ENCODE data around the gene DNAH6. TPM values are rescaled to one million over a fixed set of nuclear protein-coding genes. Genes with fewer than 3 reads are reported as not detected.
"Not testable (repeated sequence)": the region's sequence is repeated elsewhere in the genome, so short reads cannot be mapped to it uniquely, and the experiment has no call there.

The DNAH6 gene
- polyA plus RNA-seq, 1 donor from 2014 or later: 0.06 TPM

DNA sequence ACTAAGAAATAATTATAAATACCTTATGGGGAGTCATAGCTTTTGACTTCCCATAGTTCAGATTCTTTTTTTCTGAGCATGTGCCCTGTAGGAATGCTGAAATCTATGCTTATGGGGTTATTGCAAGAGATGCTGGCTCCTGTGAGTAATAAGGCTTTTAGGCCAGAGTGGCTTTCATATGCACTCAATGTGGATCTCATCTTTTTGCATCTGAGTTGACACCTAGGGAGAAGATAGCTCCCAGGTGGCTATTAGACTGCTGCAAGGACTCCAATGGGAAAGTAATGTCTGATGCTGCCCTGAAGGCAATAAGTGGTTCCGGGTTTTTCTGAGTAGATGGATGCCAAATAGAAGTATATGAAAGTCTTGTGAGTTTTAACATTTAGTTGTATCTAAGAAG, 21.0 kb downstream of the DNAH6 start:
- no peaks in the 10 kb centered on the region for H3K36me3 Mint-ChIP-seq
- no peak overlapping the region for H3K27ac Mint-ChIP-seq
- no peak overlapping the region for H3K4me3 Mint-ChIP-seq
- H3K9me3 Mint-ChIP-seq: no peaks in the 10 kb centered on the region
- H3K27me3 Mint-ChIP-seq: no peaks in the 10 kb centered on the region
- H3K4me1 Mint-ChIP-seq: no peaks in the 10 kb centered on the region

DNA sequence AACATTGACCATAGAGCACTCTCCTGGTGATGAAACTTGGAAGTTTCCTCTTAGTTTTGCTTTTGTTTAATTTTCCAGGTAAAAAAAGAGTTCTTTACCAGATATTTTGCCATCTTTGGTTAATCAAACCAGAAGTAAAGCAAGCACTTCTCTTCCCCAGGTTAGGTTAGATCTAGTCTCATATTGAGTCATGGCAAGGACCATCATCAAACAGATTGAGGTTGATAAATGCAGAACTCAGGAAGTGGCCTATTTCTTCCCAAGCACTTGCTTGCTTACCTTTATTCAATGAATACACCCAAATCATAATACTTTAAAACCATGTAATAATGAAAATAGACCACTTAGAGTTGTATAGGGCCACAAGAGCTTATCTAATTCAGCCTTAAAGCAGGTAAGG, 23.4 kb downstream of the DNAH6 start:
- Mint-ChIP-seq H3K27ac (no peak overlapping the region), H3K4me3 (no peak overlapping the region), H3K4me1 (no peaks in the 10 kb centered on the region)

GRCh38 chr2:84545005-84545404, 28.7 kb downstream of the DNAH6 start:
- H3K9me3 Mint-ChIP-seq: no peaks in the 10 kb centered on the region
- H3K4me3 Mint-ChIP-seq: no peak overlapping the region
- H3K4me1 Mint-ChIP-seq: peaks cover 0 to 2% (median 0%) of the 10 kb centered on the region in 3 donors
- H3K27ac Mint-ChIP-seq: no peak overlapping the region
- peaks cover 6% of the 10 kb centered on the region for H3K27me3 Mint-ChIP-seq
- H3K36me3 Mint-ChIP-seq: no peaks in the 10 kb centered on the region

More for the DNA sequence above, 23.4 kb downstream of the DNAH6 start:
- Mint-ChIP-seq H3K36me3 (no peaks in the 10 kb centered on the region), H3K27me3 (no peaks in the 10 kb centered on the region), H3K9me3 (no peaks in the 10 kb centered on the region)

DNA sequence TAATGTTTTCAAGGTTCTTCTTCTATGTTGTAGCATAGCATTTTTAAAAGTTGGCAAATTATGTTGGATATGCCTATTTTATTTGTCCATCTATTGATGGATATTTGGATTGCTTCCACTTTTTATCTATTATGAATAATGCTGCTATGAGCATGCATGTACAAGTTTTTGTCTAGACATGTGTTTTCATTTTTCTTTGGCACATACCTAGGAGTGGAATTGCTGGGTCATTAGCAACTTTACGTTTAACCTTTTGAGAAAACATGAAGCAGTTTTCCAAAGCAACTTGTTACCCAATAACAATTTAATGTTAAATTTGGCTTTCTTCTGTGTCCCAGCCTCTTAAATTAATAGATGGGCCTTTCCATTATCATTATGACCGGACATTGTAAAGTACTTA, 30.3 kb downstream of the DNAH6 start:
- peaks cover 0 to 2% (median 0%) of the 10 kb centered on the region in 3 donors for H3K4me1 Mint-ChIP-seq
- no peaks in the 10 kb centered on the region for H3K9me3 Mint-ChIP-seq
- peaks cover 6% of the 10 kb centered on the region for H3K27me3 Mint-ChIP-seq
- no peak overlapping the region for H3K4me3 Mint-ChIP-seq
- no peak overlapping the region for H3K27ac Mint-ChIP-seq
- no peaks in the 10 kb centered on the region for H3K36me3 Mint-ChIP-seq

DNA sequence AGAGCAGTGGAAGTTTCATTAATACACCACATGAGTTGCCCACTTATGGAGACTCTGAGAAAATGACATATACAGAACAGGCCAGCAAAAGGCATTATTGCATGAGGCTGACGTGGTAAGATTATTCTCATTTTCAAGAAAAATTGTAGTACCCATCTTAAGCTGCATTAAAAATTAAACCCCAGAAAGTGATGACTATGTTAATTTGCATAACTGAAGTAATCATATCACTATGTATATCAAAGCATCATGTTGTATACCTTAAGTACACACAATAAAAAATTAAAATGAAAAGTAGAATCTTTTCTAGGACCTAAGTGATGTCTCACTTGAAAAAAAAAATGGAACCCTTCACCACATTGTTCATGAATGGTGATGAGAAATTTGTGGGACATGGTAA, 32.0 kb downstream of the DNAH6 start:
- no peaks in the 10 kb centered on the region for H3K9me3 Mint-ChIP-seq
- H3K36me3 Mint-ChIP-seq: no peaks in the 10 kb centered on the region
- peaks cover 7% of the 10 kb centered on the region for H3K27me3 Mint-ChIP-seq
- no peak overlapping the region for H3K27ac Mint-ChIP-seq
- H3K4me3 Mint-ChIP-seq: no peak overlapping the region
- H3K4me1 Mint-ChIP-seq: peaks cover 0 to 2% (median 0%) of the 10 kb centered on the region in 3 donors

DNA sequence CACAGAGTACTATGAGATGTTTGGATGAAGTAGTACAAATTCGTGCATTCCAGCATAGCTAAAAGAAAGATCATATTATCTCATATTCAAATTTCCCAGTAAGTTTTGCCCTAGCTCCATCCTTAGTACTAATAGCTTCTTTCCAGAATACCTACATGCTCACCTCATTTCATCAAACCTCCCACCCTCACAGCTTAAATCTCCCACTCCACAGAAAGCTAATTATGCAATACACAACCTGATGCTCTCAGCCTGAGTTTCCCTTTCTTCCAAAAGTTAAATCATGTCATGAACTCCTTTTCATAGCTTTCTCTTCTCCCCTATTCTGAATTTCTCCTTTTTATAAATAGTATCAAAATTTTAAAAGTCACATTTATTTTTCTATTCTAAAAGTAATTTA, 34.6 kb downstream of the DNAH6 start:
- no peaks in the 10 kb centered on the region for H3K9me3 Mint-ChIP-seq
- no peak overlapping the region for H3K4me3 Mint-ChIP-seq
- H3K36me3 Mint-ChIP-seq: no peaks in the 10 kb centered on the region
- H3K4me1 Mint-ChIP-seq: peaks cover 0 to under 1% (median 0%) of the 10 kb centered on the region in 3 donors
- H3K27me3 Mint-ChIP-seq: peaks cover 10% of the 10 kb centered on the region
- no peak overlapping the region for H3K27ac Mint-ChIP-seq

GRCh38 chr2:84551526-84551925, 35.2 kb downstream of the DNAH6 start:
- H3K4me3 Mint-ChIP-seq, H3K9me3 Mint-ChIP-seq, H3K4me1 Mint-ChIP-seq, H3K27me3 Mint-ChIP-seq, H3K27ac Mint-ChIP-seq, H3K36me3 Mint-ChIP-seq: not testable (repeated sequence)

GRCh38 chr2:84556190-84556589, 39.9 kb downstream of the DNAH6 start:
- peaks cover 7% of the 10 kb centered on the region for H3K27me3 Mint-ChIP-seq
- no peaks in the 10 kb centered on the region for H3K36me3 Mint-ChIP-seq
- no peak overlapping the region for H3K4me3 Mint-ChIP-seq
- H3K27ac Mint-ChIP-seq: no peak overlapping the region
- H3K9me3 Mint-ChIP-seq: peaks cover 5 to 6% (median 5%) of the 10 kb centered on the region in 3 donors
- no peaks in the 10 kb centered on the region for H3K4me1 Mint-ChIP-seq

GRCh38 chr2:84559838-84560237, 43.5 kb downstream of the DNAH6 start:
- Mint-ChIP-seq H3K9me3 (peaks cover 8 to 11% (median 10%) of the 10 kb centered on the region in 3 donors), H3K27me3 (peaks cover 13% of the 10 kb centered on the region), H3K4me3 (peak overlapping the region in 1 of 4 donors; percentile 24), H3K4me1 (no peaks in the 10 kb centered on the region), H3K27ac (no peak overlapping the region), H3K36me3 (no peaks in the 10 kb centered on the region)

DNA sequence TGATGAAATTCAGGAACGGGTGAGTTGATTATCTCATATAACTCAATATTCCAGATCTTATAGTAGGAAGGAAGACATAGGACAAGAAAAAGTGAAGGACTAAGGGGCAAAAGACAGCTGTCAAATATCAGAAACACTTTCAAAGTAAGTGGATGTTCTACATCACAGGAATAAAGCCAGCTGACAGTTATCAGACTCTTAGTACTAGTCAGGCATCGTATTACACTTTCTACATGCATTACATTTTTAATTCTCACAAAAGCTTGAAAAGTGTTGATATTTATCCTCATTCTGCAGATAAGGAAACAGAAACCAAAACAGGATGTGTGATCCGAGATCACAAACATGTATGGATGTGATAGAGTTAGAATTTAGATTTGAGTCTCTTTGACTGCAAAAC, 63.4 kb downstream of the DNAH6 start:
- no peak overlapping the region for H3K27ac Mint-ChIP-seq
- H3K4me3 Mint-ChIP-seq: no peak overlapping the region
- H3K36me3 Mint-ChIP-seq: no peaks in the 10 kb centered on the region
- no peaks in the 10 kb centered on the region for H3K27me3 Mint-ChIP-seq
- no peaks in the 10 kb centered on the region for H3K9me3 Mint-ChIP-seq
- no peaks in the 10 kb centered on the region for H3K4me1 Mint-ChIP-seq

GRCh38 chr2:84603911-84604310, 87.6 kb downstream of the DNAH6 start:
- no peak overlapping the region for H3K4me3 Mint-ChIP-seq
- H3K9me3 Mint-ChIP-seq: peaks cover 2 to 15% (median 11%) of the 10 kb centered on the region in 3 donors
- H3K27ac Mint-ChIP-seq: no peak overlapping the region
- peaks cover 5% of the 10 kb centered on the region for H3K36me3 Mint-ChIP-seq
- H3K27me3 Mint-ChIP-seq: peaks cover 1% of the 10 kb centered on the region
- no peaks in the 10 kb centered on the region for H3K4me1 Mint-ChIP-seq

DNA sequence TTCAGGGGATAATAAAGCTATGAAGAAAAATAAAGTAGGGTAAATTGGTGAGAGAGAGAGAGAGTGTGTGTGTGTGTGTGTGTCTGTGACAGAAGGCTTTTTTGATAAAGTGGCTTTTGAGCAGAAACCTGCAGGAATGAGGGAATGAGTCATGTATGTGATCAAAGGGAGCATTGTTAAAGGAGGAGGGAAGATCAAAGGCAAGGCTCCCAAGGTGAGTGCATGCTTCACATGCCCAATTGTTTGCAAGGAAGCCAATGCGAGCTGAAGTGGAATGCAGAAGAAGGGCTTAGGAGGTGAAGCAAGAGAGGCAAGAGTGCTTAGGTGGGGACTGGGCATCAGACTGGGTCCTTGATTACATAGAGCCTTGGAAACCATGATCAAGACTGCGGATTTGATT, 96.8 kb downstream of the DNAH6 start:
- H3K4me3 Mint-ChIP-seq: no peak overlapping the region
- H3K27me3 Mint-ChIP-seq: peaks cover 4% of the 10 kb centered on the region
- H3K36me3 Mint-ChIP-seq: no peaks in the 10 kb centered on the region
- no peaks in the 10 kb centered on the region for H3K4me1 Mint-ChIP-seq
- H3K27ac Mint-ChIP-seq: no peak overlapping the region
- H3K9me3 Mint-ChIP-seq: peaks cover 0 to 10% (median 4%) of the 10 kb centered on the region in 3 donors

GRCh38 chr2:84619794-84620371, 103.6 kb downstream of the DNAH6 start:
- no peak overlapping the region for H3K4me3 Mint-ChIP-seq
- H3K27ac Mint-ChIP-seq: no peak overlapping the region
- H3K27me3 Mint-ChIP-seq: peaks cover 2% of the 10 kb centered on the region
- no peaks in the 10 kb centered on the region for H3K4me1 Mint-ChIP-seq
- no peaks in the 10 kb centered on the region for H3K36me3 Mint-ChIP-seq
- peaks cover 0 to 4% (median 0%) of the 10 kb centered on the region in 3 donors for H3K9me3 Mint-ChIP-seq

- no peaks in the 10 kb centered on the region for H3K9me3 Mint-ChIP-seq
- H3K4me3 Mint-ChIP-seq: no peak overlapping the region
- H3K27ac Mint-ChIP-seq: no peak overlapping the region
- no peaks in the 10 kb centered on the region for H3K27me3 Mint-ChIP-seq
- H3K4me1 Mint-ChIP-seq: no peaks in the 10 kb centered on the region
- H3K36me3 Mint-ChIP-seq: no peaks in the 10 kb centered on the region
These were observed 112.2 kb downstream of the DNAH6 start for GRCh38 chr2:84628486-84628885.

DNA sequence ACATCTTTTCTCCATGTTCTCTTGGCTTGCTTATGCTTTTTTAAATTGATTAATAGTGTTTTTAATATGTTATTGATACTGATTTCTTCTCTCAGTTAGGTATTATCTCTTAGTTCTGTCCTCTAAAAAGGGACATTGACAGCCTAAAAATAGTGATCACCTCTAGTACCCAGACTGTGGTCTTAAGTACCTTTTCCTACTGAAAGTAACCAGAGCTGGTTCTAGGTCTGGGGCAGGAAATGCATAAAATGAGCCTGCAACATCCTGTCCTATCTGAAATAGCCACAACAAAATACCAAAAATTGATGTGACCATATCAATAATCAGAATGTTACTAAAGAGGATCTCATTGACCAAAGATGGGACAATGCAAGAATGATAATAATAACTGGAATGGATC, 113.3 kb downstream of the DNAH6 start:
- Mint-ChIP-seq H3K36me3 (peaks cover 1% of the 10 kb centered on the region), H3K27ac (no peak overlapping the region), H3K9me3 (no peaks in the 10 kb centered on the region), H3K27me3 (no peaks in the 10 kb centered on the region), H3K4me3 (no peak overlapping the region), H3K4me1 (no peaks in the 10 kb centered on the region)

DNA sequence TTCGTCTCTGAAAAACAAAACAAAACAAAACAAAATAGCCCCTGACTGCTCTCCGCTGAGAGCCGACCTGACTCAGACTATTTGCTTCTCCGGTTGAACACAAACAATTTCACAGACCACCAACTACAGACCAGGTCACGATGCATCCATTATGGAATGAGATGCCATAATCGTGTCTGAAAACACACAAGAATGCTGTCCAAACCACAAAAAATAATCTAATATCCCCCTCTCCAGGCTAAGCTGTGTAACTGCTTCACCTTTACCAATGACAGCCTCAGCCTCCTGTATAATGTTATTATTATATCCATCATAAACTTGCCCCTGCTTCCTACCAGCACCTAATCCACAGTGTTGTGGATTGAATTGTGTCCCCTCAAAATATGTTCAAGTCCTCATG, 114.7 kb downstream of the DNAH6 start:
- Mint-ChIP-seq H3K27ac (no peak overlapping the region), H3K36me3 (peaks cover 1% of the 10 kb centered on the region), H3K4me3 (no peak overlapping the region), H3K27me3 (no peaks in the 10 kb centered on the region), H3K9me3 (no peaks in the 10 kb centered on the region), H3K4me1 (no peaks in the 10 kb centered on the region)
